Measurements from ENCODE around the gene ARHGAP10.

- TF ChIP-seq POLR2AphosphoS5 (IDR thresholded peaks at IDR 0.05) (no peak), CTCF (IDR thresholded peaks at IDR 0.05) (no peak)
Measured at GRCh38 chr4:147801820-147802219, 69.9 kb downstream of the ARHGAP10 start.

All from gastroesophageal sphincter (tissue), 3 donors.